ENCODE measurements around the gene CEP57L1. TPM values are rescaled to one million over a fixed set of nuclear protein-coding genes. Genes with fewer than 3 reads are reported as not detected.

CEP57L1 gene
- total and polyA plus RNA-seq, 9 of the 15 experiments (the other 6 are each of a cell fraction or from before 2014, with no cell fraction given), result 39.4 to 88.6 (median 61.8) TPM

- no peaks in the 10 kb centered on the region; a peak in 2 of 5 replicates for H3K4me1 ChIP-seq (replicated peaks in 1 of 2; ENCODE audit: control insufficient read depth in 2 of 2, insufficient read depth in 2 of 2, low read length in 2 of 2)
- WGBS (ENCODE audit: insufficient coverage, low coverage, missing lambda C conversion rate), result 37% methylated on average over 4 of the region's 4 CpGs
- ChIA-PET POLR2A (interaction anchor here (0.7 to 1.4 kb wide), 4 partner anchors 8 to 13 kb away, joined by 3 to 12 read pairs (median 4); partner anchors contain the start of gene SESN1), CTCF (ENCODE audit: low intra/inter-chr PET ratio) (no interaction called here)
- no peak overlapping the region for H3K4me2 ChIP-seq (ENCODE audit: insufficient read depth, low read length)
- peak; percentile 46 for ATAC-seq
- H3K27ac ChIP-seq (ENCODE audit: extremely low read depth, low read depth, low read length), result no peak overlapping the region
- H3K9me3 ChIP-seq (replicated peaks; ENCODE audit: control insufficient read depth, insufficient read depth, low read depth, low read length), result no peaks in the 10 kb centered on the region
- no peak overlapping the region for H2AFZ ChIP-seq (ENCODE audit: low read depth, low read length)
- H3K4me3 ChIP-seq, result no peak overlapping the region
- no peak for FAIRE-seq
- H3K9me1 ChIP-seq (ENCODE audit: control insufficient read depth, insufficient read depth, low read length), result peaks cover 3% of the 10 kb centered on the region
- no peak for DNase-seq (ENCODE audit: extremely low read depth in 1 of 4, low spot score in 3 of 4)
- H3K9ac ChIP-seq (ENCODE audit: insufficient read depth in 1 of 2, low read depth in 2 of 2, low read length in 2 of 2), result no peak overlapping the region
- H3K27me3 ChIP-seq (ENCODE audit: control insufficient read depth in 2 of 2, insufficient read depth in 2 of 2, low read length in 2 of 2), result no peaks in the 10 kb centered on the region
- in situ Hi-C loops (cut with MboI) (no loop called here), intact Hi-C loops (cut with micrococcal nuclease) (no loop called here)
- no TSS peak for BruUV-seq (replicated peaks)
- no peaks in the 10 kb centered on the region for H4K20me1 ChIP-seq (replicated peaks; ENCODE audit: control insufficient read depth, insufficient read depth, low read length)
- H3K36me3 ChIP-seq (ENCODE audit: control insufficient read depth, insufficient read depth, low read length), result no peaks in the 10 kb centered on the region
- no peaks in the 10 kb centered on the region for H3K79me2 ChIP-seq (ENCODE audit: control insufficient read depth, insufficient read depth, low read length)
- TF ChIP-seq MCM3 (IDR thresholded peaks at IDR 0.05) (no peak), MAX (CRISPR knock-in tag; IDR thresholded peaks at IDR 0.05) (no peak), ZNF79 (CRISPR knock-in tag; IDR thresholded peaks at IDR 0.05; ENCODE audit: low read depth) (no peak), BCLAF1 (IDR thresholded peaks at IDR 0.05; ENCODE audit: borderline replicate concordance in 1 of 2, control insufficient read depth in 1 of 2, low read depth in 2 of 2, low read length in 1 of 2) (no peak), SMAD3 (CRISPR knock-in tag; conservative IDR thresholded peaks at IDR 0.05) (no peak), ZNF277 (CRISPR knock-in tag; IDR thresholded peaks at IDR 0.05; ENCODE audit: borderline replicate concordance) (no peak), ZNF717 (CRISPR knock-in tag; IDR thresholded peaks at IDR 0.05) (no peak)
Measured at GRCh38 chr6:109081516-109082187, 13.7 kb upstream of the CEP57L1 start.
